ENCODE measurements around the gene TOE1. TPM values are rescaled to one million over a fixed set of nuclear protein-coding genes. Genes with fewer than 3 reads are reported as not detected.
A peak's percentile ranks its signal among the peaks of the same experiment; 100 is the strongest.

Gene TOE1
- total and polyA plus RNA-seq, 2 donors (not counting 1 experiment from before 2014, with no cell fraction given), result 24.7 to 28.6 TPM

GRCh38 chr1:45299296-45299695, 40.7 kb upstream of the TOE1 start:
- H3K79me2 ChIP-seq (ENCODE audit: control insufficient read depth, insufficient read depth, low read length), result no peaks in the 10 kb centered on the region
- DNase-seq (no peak), ATAC-seq (ENCODE audit: low read depth) (no peak)
- H2AFZ ChIP-seq (ENCODE audit: insufficient read depth, low read depth, low read length, poor library complexity, severe bottlenecking), result no peak overlapping the region
- H3K27me3 ChIP-seq (replicated peaks in 1 of 4; ENCODE audit: control extremely low read depth in 1 of 4, control insufficient read depth in 3 of 4, insufficient read depth in 4 of 4, low read length in 3 of 4), result no peaks in the 10 kb centered on the region
- 86% methylated on average over 1 of the region's 1 CpG for WGBS (ENCODE audit: insufficient coverage)
- H3K27ac Mint-ChIP-seq, result no peak overlapping the region
- no peaks in the 10 kb centered on the region for H3K36me3 ChIP-seq (replicated peaks in 1 of 2; ENCODE audit: control extremely low read depth in 1 of 2, control insufficient read depth in 1 of 2, extremely low read depth in 1 of 2, insufficient read depth in 2 of 2, low read length in 1 of 2)
- intact Hi-C loops (cut with micrococcal nuclease), result no loop called here
- no peak overlapping the region for H3K9ac ChIP-seq (ENCODE audit: low read length)
- H4K20me1 ChIP-seq (ENCODE audit: control insufficient read depth, insufficient read depth, low read length, poor library complexity, severe bottlenecking), result no peaks in the 10 kb centered on the region
- H3K4me1 ChIP-seq (ENCODE audit: control insufficient read depth in 2 of 2, insufficient read depth in 2 of 2, low read length in 2 of 2), result peaks cover 1 to 9% of the 10 kb centered on the region in 2 donors
- no peaks in the 10 kb centered on the region for H3K9me3 ChIP-seq (ENCODE audit: control extremely low read depth in 1 of 3, control insufficient read depth in 2 of 3, insufficient read depth in 1 of 3, low read length in 2 of 3)
- H3K4me1 Mint-ChIP-seq, result peaks cover 9% of the 10 kb centered on the region
- H3K27me3 Mint-ChIP-seq, result no peaks in the 10 kb centered on the region
- CTCF ChIA-PET, result interaction anchor here (1.0 to 9.3 kb wide), 13 partner anchors 25 to 590 kb away, joined by 3 to 388 read pairs (median 4); partner anchors contain the start of genes EIF2B3, HECTD3, MUTYH and RNU5D-1
- POLR2A ChIA-PET, result interaction anchor here (1.6 kb wide), 1 partner anchor 284 kb away, joined by 8 read pairs; no protein-coding TSS in a partner anchor
- no peak overlapping the region for H3K4me3 Mint-ChIP-seq
- H3K27ac ChIP-seq (ENCODE audit: low read length in 2 of 2), result no peak overlapping the region
- no peak overlapping the region for H3K4me3 ChIP-seq (ENCODE audit: control extremely low read depth in 1 of 5, extremely low read depth in 1 of 5, insufficient read depth in 1 of 5, low read depth in 2 of 5, low read length in 4 of 5)
- TF ChIP-seq CTCF (IDR thresholded peaks at IDR 0.05) (no peak), EZH2 (IDR thresholded peaks at IDR 0.05; ENCODE audit: borderline replicate concordance, insufficient read depth, low read depth, low read length, poor library complexity, severe bottlenecking) (no peak)
- H3K9me3 Mint-ChIP-seq (ENCODE audit: insufficient read depth), result no peaks in the 10 kb centered on the region
- H3K4me2 ChIP-seq (replicated peaks; ENCODE audit: low read depth, low read length, poor library complexity, severe bottlenecking), result no peak overlapping the region

- 54% methylated on average over 2 of the region's 4 CpGs for WGBS (ENCODE audit: insufficient coverage)
- POLR2A ChIA-PET, result interaction anchor here (0.6 to 1.6 kb wide), 2 partner anchors 285 to 462 kb away, joined by 3 to 8 read pairs; no protein-coding TSS in a partner anchor
Observed at GRCh38 chr1:45299981-45300668, 39.8 kb upstream of the TOE1 start.

More at GRCh38 chr1:45299981-45300668, 39.8 kb upstream of the TOE1 start:
- peak; percentile 76 for DNase-seq
- intact Hi-C loops (cut with micrococcal nuclease), result loop anchor here (1.0 kb wide), 4 partner anchors 282 to 569 kb away; partner anchors contain the start of gene RNU5D-1
- Histone ChIP-seq H3K9ac (ENCODE audit: low read length) (no peak overlapping the region), H3K27me3 (replicated peaks in 1 of 4; ENCODE audit: control extremely low read depth in 1 of 4, control insufficient read depth in 3 of 4, insufficient read depth in 4 of 4, low read length in 3 of 4) (no peaks in the 10 kb centered on the region), H3K9me3 (ENCODE audit: control extremely low read depth in 1 of 3, control insufficient read depth in 2 of 3, insufficient read depth in 1 of 3, low read length in 2 of 3) (no peaks in the 10 kb centered on the region), H3K4me1 (ENCODE audit: control insufficient read depth in 2 of 2, insufficient read depth in 2 of 2, low read length in 2 of 2) (peaks cover 8 to 17% of the 10 kb centered on the region in 2 donors), H3K36me3 (replicated peaks in 1 of 2; ENCODE audit: control extremely low read depth in 1 of 2, control insufficient read depth in 1 of 2, extremely low read depth in 1 of 2, insufficient read depth in 2 of 2, low read length in 1 of 2) (no peaks in the 10 kb centered on the region), H2AFZ (ENCODE audit: insufficient read depth, low read depth, low read length, poor library complexity, severe bottlenecking) (no peak overlapping the region), H3K27ac (ENCODE audit: low read length in 2 of 2) (no peak overlapping the region), H4K20me1 (ENCODE audit: control insufficient read depth, insufficient read depth, low read length, poor library complexity, severe bottlenecking) (no peaks in the 10 kb centered on the region), H3K79me2 (ENCODE audit: control insufficient read depth, insufficient read depth, low read length) (no peaks in the 10 kb centered on the region), H3K4me3 (ENCODE audit: control extremely low read depth in 1 of 5, extremely low read depth in 1 of 5, insufficient read depth in 1 of 5, low read depth in 2 of 5, low read length in 4 of 5) (no peak overlapping the region), H3K4me2 (replicated peaks; ENCODE audit: low read depth, low read length, poor library complexity, severe bottlenecking) (no peak overlapping the region)
- no peaks in the 10 kb centered on the region for H3K27me3 Mint-ChIP-seq
- H3K4me1 Mint-ChIP-seq, result peaks cover 18% of the 10 kb centered on the region
- no peak overlapping the region for H3K4me3 Mint-ChIP-seq
- no peak for ATAC-seq (ENCODE audit: low read depth)
- no peaks in the 10 kb centered on the region for H3K9me3 Mint-ChIP-seq (ENCODE audit: insufficient read depth)
- H3K27ac Mint-ChIP-seq, result no peak overlapping the region
- CTCF ChIA-PET, result interaction anchor here (0.7 to 9.3 kb wide), 29 partner anchors 9 to 602 kb away, joined by 3 to 388 read pairs (median 4); partner anchors contain the start of genes CCDC163, EIF2B3, HECTD3 and MMACHC
- TF ChIP-seq CTCF (IDR thresholded peaks at IDR 0.05) (peak; percentile 83), EZH2 (IDR thresholded peaks at IDR 0.05; ENCODE audit: borderline replicate concordance, insufficient read depth, low read depth, low read length, poor library complexity, severe bottlenecking) (no peak)
